NCI-H2227 (cell line): ENCODE results near the gene DAZAP1.
"Not testable (repeated sequence)": the region's sequence is repeated elsewhere in the genome, so short reads cannot be mapped to it uniquely, and the experiment has no call there.

ENCODE experiments used
- DNase-seq: peaks from one replicate; lab custom pipeline; 2025; ENCODE audit not compliant: unreplicated experiment; lab: John Stamatoyannopoulos, UW

DAZAP1 gene

DNA sequence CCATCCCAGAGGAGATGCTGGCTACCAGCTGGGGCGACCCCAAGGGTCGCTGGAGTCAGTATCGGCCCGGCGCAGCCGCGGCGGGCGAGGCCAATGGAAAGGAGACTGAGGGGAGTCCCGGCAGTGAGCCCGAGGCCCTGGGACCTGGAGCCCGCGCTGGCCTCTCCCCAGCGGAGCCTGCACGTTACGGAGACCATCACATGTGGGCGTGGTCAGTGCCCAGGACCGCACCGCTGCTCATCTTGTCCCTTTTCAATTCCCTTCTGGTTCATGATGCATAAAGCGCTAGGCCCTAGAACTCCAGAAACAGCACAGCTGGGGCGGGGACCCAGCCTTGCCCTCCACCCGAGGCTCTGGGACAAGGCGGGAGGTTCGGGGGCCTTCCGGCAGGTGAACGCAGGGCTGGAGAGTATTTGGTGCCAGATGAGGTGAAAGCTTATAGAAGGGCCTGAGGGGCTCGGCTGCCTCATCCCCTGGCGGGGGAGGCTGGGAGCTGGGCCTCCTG is 63.7 kb downstream of the DAZAP1 start:
- DNase-seq = peak; percentile 75

DNA sequence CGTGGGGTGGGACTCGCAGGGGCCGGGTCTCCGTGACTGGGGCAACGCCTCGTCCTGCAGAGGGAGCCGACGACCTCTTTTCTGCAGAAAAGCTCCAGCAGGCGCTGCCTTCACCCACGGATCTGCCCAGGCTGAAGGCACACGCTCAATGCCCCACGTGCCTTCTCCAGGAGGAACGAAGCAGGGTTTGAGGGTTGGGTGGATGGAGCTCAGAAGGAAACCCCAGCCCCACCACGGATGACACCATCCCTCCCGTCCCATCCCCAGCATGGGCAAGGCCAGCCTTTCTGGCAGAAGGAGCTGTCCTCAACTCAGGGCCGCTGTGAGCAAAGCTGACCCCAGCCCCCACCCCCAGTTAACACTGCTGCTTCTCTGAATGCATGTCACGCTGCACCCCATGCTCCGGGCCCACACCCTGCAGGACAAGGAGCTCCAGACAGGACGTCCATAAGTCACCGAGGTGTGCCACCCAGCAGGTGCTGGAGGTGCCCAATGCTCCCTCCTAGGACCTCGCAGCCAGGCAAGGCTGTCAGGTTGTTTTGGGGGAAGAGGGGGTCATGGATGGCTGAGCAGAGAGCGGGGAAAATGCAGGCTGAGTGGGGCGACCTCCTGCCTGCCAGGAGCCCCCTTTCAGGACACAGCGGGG is 64.3 kb downstream of the DAZAP1 start:
- peak; percentile 36 for DNase-seq

DNA sequence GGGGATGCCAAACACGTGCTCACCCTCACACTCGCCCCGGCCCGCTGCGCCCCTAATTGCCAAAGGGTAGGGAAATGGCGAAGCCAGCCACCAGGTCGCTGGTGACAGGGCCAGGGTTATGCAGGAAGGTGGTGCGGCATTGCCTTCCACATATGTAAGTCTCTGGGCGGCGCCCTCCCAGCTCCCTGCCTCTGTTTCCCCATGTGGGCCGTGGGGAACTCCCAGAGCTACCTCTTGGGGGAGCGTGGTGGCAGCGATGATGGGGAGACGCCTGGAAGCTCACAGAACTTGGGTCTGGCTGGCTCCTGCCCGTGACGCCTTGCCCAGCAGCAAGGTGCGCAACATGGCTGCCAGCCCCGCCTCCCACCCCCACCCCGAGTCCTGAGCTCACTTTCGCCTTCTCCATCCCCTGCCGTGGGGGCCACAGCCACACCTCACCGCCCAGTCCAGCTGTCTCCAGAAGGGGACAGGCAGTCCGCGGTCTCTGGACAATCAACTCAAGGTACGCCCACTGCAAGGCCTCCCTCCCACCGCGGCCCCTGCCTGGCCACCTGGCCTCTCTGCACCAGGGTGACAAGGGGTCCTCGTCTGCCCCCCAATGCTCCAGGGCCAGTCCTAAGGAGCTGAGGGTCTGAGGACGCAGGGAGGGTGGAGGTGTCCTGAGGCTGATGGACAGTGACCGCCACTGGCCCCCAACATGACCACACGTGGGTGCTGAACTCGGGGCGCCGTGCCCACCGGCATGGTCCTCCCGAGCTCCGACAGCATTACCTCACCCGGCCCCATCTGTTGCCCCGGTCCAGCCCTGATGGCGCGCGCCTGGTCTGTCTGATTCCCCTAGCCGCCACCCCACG is 65.1 kb downstream of the DAZAP1 start:
- DNase-seq = no peak

DNA sequence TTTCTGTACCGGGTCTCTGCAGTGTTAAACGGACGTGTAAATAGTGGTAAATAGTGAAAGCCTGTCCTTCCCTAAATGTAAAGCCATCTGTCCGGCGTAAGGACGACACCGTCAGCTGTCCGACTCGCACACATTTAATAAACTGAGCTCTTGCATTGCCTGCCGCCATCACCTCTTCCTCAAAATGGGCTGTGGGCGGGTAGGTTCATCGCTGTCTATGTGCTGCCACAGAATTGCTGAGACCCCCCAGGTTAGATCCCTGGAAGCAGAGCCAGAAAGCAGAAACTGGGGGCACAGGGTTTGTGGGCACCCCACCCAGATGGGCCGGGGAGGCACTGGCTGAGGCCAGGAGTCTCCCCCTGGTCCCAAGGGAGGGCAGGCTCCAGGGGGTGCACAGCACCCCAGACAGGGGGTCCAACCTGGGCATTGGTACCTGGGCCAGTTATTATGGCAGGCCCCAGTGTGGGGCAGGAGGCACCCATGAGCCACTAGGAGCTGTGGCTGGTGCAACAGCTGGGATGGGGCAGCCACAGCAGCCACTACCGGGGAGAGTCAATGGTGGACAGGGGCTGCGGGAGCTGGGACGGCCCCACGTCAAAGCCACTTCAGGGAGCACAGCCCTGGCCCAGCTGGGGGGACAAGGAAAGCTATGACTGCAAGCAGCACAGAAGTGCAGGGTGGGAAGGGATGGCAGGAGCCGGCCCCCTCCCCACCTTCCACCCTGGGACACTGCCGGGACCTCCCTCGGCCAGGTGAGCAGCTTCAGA is 65.9 kb downstream of the DAZAP1 start:
- DNase-seq = no peak

DNA sequence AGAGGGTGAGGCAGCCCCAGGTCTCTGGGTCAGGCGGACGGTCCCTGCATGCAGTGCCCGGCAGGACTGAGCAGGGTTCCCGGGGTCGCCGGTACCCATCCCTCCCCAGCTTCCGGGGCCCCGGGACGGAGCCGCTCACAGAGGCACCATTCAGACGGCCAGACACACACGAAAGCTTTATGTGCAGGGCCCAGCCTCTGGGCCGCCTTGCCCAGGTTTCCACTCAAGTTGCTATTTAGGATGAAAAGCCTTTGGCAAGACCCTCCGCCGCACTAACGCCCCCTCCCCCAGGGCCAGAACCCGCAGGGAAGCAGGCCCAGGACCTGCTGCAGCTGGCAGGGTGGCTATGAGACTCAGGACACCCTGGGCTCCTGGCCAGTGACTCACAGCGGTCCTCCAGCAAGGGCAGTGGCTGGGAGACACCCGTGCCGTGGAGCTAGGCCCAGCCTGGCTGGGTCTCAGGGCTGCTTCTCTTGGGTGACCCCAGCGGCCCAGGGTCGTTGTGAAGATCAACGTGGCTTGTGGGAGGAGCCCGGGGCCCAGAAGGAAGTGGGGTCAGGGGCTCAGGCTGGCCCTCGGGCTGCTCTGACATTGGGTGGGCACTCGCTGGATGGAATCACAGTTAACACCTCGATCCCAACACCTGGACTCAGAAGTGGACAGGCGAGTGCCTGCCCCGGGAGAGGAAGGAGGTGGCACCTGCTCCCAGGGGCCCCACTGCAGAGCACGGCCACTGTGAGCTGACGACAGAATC is 66.8 kb downstream of the DAZAP1 start:
- no peak for DNase-seq

DNA sequence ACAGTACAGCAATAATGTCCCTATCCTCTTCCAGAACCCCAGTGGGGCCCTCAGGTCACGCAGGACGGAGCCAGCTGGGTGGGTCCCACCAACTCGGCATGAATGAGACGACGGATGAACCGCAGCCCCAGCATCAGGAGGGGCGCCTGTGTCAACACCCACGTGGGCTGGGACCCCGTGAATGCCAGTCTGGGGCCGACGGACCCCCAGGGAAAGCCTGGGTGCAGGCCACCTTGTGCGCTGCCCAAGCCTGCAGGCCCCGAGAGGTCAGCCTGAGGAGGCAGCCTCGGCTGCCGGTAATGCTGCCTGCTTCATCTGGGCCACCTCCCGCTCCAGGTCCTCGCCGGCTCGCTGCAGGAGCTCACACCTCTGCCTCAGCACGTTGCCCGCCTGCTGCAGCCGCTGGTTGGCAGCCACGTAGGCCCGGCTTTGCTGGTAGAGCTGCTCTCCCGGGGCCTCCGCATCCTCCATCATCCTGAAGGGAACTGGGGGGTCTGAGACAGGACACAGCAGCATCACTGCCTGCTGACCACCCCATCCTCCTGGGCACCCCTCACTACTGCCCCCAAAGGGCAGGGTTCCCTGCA is 67.5 kb downstream of the DAZAP1 start:
- no peak for DNase-seq

DNA sequence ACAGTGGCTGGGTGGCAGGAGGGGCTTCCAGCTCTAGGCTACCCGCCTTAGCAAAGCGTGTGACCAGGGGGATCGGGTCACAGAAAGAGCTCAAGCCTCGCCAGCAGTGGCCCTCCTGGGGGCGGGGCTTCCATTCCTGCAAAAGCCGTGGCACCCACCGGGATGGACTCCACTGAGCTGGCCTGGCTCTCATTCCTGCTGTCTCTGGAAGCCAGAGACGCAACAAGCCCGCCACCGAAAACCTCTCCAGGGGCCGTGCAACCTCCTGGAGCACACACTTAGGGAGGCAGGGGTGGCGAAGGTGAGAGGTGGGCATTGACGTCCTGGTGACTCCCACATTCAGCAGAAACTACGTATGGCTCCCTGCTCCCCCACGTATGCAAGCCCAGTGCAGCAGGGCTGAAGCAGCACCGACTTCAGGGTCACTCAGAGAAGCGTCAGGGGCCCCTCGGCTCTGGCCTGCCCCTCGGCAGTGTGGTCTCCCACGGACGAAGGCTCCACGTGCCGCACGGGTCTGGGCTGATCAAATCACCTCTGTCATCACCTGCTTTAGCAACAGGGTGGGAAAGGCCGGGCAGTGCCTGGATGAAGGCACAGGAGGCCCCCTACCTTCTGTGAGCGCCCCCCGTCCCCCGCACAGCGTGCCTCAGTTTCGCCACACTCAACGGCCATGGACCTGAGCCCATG is 68.5 kb downstream of the DAZAP1 start:
- DNase-seq = no peak

DNA sequence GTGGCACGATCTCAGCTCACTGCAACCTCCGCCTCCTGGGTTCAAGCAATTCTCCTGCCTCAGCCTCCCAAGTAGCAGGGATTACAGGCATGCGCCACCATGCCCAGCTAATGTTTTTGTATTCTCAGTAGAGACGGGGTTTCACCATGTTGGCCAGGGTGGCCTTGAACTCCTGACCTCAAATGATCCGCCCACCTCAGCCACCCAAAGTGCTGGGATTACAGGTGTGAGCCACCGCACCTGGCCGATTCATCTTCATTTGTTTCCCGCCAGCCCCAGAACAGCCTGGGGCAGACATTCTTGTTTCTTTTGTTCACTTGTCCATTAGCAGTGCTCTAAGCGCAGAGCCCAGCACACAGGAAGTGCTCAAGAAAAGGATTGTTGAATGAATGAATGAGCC is 69.7 kb downstream of the DAZAP1 start:
- not testable (repeated sequence) for DNase-seq

DNA sequence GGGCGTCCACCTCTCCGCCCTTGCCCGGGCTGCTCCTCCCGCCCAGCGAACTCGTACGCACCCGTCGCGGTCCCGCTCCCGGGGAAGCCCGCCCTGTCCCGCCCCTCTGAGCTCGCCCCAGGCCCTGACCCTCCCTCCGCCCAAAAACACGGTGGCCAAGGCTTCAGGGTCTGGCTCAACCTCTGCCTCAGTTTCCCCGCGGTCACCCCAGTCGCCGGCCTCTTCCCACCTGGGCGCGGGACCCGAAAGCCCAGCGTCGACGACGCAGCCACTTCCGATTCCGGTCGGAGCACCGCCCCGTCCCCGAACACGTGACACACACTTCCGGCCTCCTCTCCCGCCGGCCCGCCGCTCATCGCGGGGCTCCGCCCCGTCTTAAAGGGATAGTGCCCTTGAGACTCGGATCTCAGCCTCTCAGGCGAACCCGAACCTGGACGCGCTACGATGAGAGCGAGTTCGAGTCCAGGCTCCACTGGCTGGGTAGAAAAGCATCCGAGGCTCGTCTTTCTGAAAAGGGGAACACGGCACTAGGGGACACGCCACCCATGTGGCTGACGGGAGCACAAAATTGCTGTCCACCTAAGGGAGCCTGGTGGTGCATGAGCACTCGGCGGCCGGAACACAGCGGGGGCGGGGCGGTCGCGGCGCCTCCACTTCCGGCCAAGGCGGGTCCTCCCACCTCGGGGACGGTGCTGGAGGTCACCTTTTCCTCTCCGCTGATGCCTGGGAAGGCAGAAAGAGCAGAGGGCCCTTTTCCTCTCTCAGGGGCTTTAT is 71.7 kb downstream of the DAZAP1 start, which contains the start of gene C19orf25:
Gene C19orf25, minus strand, starts transcription at position 282 of the 774 bp plus-strand sequence. CDS start 312 bp downstream, outside the sequence.
- peak; percentile 95 for DNase-seq

DNA sequence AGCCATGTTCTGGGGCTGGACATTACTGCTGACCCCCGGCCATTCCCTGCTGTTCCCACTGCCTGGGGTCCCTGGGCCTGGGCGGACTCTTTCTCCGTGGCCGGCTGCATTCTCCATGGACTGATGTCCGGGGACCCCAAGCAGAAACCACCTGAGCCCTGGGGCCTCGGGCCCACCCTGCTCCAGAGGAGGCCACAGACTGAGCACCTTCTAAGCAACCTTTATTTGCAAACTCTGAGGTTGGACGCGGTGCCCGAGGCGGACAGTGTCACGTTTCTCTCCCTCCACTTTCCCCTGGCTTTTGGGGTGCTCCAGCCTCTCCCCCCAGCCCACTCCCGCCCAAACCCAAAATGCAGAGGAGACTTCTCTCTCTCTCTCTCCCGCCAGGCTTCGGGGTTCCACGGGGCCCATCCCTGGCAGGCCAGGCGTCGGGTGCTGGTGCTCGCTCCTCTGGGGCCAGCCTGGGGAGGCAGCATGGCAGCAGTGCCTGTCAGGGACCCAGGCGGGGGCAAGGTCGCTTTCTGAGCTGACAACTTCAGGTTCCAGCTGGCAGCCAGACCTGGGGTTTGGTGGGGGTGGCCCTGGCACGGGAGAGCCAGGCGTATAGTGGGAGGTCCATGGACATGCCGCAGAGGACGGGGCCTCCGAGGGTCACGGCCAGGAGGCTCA is 74.0 kb downstream of the DAZAP1 start:
- DNase-seq = no peak

DNA sequence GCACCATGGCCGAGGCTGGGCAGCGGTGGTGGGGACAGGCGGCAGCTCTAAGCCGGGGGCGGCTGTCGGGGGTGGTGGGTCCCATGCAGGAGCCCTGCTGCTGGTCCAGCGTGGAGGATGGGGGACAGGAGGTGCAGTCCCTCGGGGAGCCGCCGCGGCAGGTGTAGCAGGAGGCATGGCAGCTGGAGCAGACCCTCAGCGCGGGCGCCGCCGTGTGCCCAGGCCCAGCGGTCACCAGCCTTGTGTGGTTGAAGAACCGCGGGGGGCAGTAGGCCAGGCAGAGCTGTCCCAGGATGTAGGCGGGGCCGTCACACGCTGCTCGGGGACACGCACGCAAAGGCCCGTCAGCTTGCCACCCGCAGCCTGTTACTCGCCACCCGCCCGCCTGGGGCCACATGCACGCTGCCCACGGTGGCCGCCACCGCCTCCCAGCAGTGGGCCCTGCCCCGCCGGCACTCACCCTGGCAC is 74.5 kb downstream of the DAZAP1 start:
- no peak for DNase-seq

DNA sequence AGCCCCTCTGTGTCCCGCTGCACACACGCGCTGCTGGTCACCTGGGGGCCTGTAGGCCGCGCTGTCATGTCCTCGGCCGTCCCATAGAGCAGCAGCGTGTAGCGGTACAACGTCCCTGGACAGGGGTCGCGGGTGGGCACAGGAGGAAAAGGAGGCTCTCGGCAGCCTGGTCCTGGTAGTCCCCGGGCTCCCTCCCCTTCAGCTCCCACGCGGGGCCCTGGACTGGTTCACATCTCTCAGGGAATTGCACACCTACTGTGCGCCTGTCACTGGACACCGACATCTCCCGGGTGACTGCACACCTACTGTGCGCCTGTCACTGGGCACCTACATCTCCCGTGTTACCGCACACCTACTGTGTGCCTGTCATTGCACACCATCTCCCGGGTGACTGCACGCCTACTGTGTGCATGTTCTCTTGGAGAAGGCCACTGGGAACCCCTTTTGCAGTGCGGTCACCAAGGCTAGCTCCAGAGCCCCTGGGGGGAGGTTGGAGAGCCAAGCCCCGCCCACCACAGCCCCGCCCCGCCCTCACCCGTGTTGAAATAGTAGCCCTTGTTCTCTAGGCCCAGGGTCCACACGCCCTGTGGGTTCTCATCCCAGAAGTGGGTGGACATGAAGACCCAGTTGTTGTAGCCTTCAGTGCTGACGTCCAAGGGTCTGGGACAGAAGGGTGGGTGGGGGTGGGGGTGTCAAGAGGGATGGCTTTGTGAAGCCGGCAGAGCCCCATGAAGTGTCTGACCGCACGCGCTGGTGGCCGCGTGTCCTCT is 75.2 kb downstream of the DAZAP1 start:
- DNase-seq = no peak

DNA sequence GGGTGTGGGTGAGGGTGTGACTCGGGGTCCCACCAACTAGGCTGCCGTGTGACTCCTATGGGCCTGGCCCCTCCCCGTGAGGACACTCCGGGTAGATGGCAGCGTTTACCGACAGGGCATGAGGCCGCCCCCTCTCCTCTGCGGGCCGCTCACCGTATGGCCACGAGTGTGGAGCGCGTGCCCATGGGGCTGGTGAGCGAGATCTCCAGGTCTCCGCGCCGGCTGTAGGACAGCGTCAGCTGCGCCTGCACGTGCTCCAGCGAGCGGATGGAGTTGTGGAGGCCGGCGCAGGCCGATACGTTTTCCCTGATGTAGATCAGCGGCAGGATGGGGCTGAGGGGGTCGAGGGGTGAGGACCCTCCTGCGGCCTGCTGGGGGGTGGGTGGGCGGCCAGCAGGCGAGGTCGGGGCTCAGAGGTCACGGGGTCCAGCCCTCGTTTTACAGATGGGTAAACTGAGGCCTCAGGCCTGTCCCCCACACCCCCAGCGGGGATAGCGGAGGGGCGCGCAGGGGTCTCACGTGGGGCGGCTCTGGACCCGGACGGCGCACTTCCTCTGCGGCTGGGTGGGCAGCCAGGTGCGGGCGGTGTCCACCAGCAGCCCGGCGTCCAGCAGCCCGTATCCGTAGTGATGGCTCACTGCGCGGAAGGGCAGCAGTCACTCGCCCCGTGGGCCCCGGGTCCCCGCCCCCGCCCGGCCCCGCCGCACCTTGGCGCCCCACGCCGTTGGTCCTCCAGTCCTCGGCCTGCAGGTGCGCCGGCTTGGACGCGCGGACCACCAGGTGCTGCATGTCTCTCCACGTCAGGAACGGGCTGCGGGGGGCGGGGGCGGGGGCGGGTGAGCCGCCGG is 76.0 kb downstream of the DAZAP1 start:
- DNase-seq = no peak

DNA sequence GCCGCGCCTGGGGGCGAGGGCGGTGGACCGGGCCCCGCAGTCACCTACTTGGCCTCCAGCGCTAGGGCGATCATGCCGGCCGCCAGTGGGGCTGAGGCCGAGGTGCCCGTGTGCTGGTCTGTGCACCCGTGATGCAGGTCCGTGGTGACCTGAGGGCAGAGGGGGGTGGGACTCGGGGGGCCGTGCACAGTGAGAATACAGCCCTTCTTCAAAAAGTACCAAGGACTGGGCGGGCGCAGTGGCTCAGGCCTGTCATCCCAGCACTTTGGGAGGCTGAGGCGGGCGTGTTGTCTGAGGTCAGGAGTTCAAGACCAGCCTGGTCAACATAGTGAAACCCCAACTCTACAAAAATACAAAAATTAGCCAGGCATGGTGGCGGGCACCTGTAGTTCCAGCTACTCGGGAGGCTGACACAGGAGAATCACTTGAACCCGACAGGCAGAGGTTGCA is 76.6 kb downstream of the DAZAP1 start:
- no peak for DNase-seq
